Pericardium fibroblast (primary cell): ENCODE measurements around the gene STMP1. TPM values are rescaled to one million over a fixed set of nuclear protein-coding genes. Genes with fewer than 3 reads are reported as not detected.

Experiments
- total RNA-seq: library from RNA; depleted of rRNA; stranded (reverse); fragments of >200 nt; gene quantifications from 2 replicates; pipeline ENCODE4 v1.2.3, GENCODE V29; 2015

Gene STMP1
- total RNA-seq, result 17.9 and 23.8 TPM in 2 replicates

DNA sequence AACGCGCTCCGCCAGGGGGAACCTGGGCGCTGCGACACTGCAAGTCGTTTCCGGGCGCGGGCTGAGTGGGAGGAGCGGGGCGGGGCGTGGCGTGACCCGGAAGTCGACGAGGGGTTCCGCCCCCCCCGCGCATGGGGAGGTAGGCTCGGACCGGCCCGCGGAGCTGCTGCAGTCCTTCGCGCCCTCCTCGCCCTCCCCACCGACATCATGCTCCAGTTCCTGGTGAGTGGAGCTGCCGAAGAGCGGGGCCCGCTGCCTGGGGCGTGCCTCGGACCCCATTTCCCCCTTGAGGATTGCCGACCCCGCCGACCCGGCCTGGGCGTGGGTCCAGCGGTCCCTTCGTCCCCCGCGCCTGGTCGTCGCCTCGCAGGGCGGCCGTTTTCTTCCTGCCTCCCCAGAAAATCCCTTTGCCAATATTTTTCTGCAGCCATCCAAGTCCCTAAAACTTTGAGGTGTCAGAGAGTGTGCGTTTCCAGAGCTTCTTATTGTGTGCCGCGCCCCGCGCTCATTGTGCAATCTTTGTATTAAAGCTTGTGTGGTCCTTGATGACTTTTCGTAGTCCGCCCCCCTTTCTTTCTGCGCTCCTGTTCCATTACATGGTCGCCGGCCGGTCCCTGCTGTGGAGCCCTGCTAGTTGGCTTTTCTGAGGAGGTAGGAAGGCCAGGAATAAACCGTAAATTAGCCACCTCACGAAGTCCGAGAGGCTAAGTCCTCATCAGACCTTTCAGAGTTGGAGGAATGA lies at the start of gene STMP1:
TSS of gene STMP1 (plus strand) at position 142 of the 742 bp plus-strand sequence.

Other genes with a start within 250 kb of the STMP1 start
- 9.0 and 9.2 TPM in 2 replicates for gene CNOT4, start 152.4 kb upstream of the STMP1 start, total RNA-seq
- 24.6 and 45.5 TPM in 2 replicates for gene NUP205, start 104.6 kb upstream of the STMP1 start, total RNA-seq
- 1.2 TPM in 1 of 2 replicates, not detected in the other for gene SLC13A4, start 65.7 kb downstream of the STMP1 start, total RNA-seq
- gene FAM180A, start 86.3 kb downstream of the STMP1 start, total RNA-seq, result 9.7 and 14.1 TPM in 2 replicates